Stimulated activated CD4-positive, alpha-beta T cell treated with anti-CD3 and anti-CD28 coated beads, TNF-alpha, amount 100 ng/mL, for 24 hours (primary cell): ENCODE data around the gene MTMR10.

Experiments used
- DNase-seq, 3 experiments: peaks; one replicate each; pipeline ENCODE4 v3.0.0-alpha.2; 2020; ENCODE audit warnings: low read depth in 3 of 3

Gene MTMR10

GRCh38 chr15:31013863-31014607 lies 22.6 kb upstream of the MTMR10 start:
- DNase-seq: no peak

- DNase-seq: no peak
Observed at GRCh38 chr15:31012455-31012854, 21.0 kb upstream of the MTMR10 start.

DNA sequence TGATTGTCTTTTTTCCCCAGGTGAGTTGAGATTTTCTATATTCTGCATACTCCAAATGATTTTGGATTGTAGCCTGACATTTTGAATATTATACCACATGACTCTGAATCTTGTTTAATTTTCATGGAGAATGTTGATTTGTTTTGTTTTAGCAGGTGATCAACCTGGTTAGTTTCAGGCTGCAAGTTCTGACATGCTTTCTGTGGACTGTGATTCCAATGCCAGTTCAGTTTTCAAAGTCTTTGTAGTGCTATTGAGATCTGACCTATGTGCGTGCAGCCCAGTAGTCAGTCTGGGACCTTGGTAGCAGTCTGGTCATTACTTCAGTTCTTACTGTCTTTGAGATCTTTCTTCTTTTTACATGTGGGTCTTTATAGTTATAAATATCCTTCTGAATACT lies 18.6 kb upstream of the MTMR10 start:
- DNase-seq: no peak

GRCh38 chr15:31005660-31006059 lies 14.2 kb upstream of the MTMR10 start:
- DNase-seq: no peak

DNA sequence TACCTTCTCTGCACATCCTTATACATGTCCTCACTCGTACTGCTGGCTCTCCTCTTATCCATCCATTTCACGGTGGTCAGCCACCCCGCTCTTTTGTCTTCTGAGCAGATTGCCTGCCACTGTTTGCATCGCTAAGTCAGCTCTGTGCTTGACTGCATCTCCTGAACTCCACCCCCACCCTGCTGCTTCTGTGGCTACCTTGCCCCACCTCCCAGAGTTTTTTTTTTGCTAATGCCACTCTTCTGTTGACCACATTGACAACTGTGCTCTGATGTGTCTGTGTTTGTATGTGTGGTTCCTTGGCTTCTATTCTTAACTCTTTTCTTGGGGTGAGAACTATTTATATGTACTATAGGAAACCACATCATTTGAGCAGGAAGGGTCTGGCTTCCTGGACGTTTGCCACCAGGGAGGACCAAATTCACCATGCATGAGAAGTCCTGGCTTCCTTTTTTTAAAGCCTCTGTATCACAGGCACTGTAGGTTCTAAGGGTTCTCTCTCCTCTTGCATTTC lies 12.8 kb upstream of the MTMR10 start:
- DNase-seq: no peak

DNA sequence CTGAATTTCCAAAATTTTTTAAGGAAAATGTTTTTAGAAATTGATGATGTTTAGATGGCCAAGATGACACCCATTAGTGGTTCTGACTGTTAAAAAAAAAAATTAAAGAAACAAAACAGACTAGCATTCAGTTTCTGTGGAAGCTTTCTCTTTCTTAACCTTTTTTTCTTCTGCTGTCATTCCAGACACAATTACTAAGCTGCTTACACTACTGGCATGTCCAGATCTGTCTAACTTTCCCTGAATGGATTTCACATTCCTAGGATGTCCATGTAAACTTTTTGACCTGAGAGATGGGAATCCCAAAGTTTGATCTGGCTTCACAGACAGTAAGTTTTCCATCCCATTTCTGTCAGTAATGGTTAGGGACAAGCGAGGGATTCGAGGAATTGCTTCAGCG lies 10.3 kb upstream of the MTMR10 start:
- DNase-seq: no peak

DNA sequence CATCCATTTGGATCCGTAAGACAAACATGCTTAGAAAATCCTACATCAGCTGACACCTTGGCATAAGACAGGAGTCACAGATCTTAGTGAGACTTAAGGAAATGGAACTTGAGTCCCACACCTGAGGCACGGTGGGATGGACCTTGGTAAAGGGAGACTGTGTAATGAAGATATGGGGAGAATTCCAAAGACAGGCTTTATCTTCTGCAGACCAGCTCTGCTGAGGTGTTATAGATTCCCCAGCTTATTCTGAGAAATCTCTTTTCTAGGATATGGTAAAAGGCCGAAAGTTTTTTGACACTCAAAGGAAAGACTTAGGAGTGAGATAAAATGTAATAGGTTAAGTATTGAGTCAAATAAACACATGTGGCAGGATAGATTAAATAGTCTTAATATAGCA lies 8.3 kb upstream of the MTMR10 start:
- DNase-seq: no peak

DNA sequence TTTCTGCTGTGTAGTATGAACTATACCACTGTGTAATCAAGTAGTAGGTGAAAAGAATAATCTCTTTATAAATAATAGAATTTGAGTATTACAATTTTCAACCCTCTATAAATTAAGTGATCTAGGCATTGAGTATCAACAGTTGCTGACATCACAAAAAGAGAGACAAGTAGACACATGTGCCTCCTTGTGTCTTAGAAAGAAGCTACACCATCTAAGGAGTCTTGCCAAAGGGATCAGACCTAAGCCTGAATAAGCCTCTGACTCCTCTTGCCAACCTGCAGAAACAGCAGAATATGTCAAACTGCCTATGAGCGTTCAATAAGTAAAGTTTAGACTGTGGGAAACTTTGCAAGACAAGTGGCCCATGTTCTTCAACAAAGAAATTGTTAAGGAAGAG lies 5.8 kb upstream of the MTMR10 start:
- DNase-seq: no peak

DNA sequence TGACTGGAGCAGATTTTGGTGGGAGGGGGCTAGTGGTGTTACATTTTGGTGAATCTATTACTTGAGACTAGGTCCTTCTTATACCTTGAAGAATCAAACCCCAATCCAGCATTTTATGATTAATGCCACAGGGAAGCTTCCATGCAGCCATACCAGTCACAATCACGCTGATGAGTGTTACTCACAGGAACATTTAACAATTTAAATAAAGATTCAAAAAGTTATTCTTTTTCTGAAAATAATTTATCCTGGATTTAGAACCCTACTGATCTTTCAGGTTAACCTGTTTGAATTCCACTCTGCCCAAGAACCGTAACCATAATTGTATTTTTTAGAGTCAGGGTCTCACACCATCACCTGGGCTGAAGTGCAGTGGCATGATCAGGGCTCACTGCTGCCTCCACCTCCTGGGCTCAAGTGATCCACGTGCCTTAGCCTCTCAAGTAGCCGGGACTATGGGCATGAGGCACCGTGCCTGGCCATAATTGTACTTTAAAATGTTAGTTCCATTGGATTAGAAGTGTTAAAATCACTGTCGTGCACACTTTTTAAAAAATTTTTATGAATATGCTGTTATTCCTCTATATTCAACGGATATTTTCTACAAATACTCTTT lies 929 bp upstream of the MTMR10 start:
- DNase-seq: no peak

DNA sequence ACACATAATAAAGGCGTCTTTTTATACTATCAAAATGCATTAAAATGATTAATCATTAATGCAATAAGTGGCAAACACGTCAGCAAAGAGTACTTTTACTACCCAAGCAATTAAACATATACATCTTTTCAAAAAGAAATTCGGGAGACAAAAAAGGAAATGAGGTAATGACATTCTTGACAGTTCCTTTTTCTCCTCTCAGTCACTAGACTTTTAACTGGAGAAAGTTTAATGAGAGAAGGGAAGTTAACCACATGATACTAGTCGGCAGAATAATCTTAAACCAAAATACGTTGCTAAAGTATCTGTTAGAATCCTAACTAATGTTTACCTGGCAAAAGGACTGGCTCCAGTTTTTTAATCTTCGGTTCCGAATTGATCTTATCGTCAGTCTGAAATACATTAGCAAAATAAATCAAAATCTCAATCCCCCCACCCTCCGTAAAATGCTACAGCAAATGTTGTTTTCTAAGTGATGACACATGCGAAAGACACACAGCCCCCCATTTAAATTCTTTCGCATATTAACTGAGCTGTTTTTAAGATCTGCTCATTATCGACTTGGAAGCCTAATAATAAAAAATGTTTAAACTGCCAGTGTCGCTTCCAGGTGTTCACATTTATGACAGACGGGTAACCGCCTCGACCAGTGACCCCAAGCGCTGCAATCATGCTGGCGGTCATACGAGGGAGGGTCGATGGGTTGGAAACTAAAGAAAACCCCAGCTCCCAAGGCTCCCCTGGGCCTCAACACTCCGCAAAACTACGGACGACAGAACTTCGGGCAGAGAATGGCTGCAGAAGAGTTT lies 778 bp downstream of the MTMR10 start:
- no peak for DNase-seq

DNA sequence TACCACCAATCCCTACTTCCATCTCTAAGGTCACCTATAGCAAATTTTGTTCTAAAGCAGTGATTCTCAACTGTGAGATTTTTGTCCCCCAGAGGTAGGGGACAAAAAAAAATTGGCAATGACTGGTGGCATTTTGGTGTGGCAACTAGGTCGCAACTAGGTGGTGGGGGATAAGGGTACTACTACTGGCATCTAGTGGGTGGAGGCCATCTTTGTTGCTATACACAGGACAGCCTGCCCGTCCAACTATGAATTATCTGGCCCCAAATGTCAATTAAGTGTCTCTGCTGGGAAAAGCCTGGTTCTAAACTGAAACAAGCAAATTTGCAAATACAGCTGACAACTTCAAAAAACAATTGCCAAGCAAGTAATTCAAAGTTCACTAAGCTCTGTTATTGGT lies 1.4 kb downstream of the MTMR10 start:
- DNase-seq: no peak

GRCh38 chr15:30985081-30985531 lies 6.3 kb downstream of the MTMR10 start:
- no peak for DNase-seq

- no peak for DNase-seq
Observed at GRCh38 chr15:30984542-30984941, 6.9 kb downstream of the MTMR10 start.

DNA sequence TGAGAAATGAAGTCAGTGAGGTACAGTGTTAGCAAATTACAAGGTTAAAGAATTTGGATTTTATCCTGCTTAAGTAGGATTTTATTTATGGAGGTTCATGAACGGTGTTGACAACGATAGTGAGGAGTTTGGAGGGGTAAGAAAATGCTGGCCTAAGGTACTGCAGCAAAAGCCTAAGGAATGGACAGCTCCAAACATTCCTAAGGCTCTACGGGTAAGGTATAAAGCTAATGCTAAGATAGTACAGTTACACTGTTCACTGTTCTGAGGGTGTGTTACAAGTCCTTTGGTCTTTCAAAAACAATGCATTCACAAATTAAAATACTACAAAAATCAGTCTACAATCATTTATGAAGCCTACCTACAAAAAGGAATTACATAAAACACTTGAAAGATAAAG lies 7.3 kb downstream of the MTMR10 start:
- DNase-seq: no peak

DNA sequence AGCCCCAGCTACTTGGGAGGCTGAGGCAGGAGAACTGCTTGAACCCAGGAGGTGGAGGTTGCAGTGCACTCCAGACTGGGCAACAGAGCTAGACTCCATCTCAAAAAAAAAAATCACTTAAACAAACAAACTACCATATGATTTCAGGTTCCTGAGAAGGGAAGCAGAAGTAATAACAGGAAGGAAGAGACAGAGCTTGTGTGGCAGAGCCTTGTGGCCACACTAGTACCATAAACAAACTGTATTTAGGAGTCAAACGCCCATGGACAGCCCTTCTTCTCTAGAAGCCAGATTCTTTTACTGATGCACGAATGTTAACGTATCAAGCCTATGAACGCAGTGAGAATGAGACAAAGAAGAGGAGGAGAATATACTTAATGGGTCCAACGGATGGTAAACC lies 12.0 kb downstream of the MTMR10 start:
- no peak for DNase-seq

DNA sequence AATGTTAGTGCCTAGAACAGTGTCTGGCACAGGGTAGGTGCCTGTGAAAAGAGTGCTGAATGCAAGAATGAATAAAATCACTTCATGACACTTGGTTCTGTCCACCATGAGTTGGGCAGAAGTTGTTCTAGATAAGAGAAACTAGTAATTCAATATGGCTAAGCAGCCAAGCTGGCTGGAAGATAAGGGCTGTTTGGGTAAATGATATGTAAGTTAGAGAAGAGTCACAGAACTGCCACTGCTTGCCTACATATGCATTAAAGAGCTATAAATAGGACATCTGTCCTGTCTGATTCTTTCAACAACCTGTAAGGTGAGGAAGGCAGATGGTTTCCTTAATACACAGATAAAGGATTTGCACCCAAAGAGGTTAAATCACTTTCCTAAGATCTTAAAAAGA lies 13.1 kb downstream of the MTMR10 start:
- no peak for DNase-seq

GRCh38 chr15:30974112-30974511 lies 17.3 kb downstream of the MTMR10 start:
- no peak for DNase-seq

- DNase-seq: no peak
Observed at GRCh38 chr15:30973379-30973778, 18.0 kb downstream of the MTMR10 start.

DNA sequence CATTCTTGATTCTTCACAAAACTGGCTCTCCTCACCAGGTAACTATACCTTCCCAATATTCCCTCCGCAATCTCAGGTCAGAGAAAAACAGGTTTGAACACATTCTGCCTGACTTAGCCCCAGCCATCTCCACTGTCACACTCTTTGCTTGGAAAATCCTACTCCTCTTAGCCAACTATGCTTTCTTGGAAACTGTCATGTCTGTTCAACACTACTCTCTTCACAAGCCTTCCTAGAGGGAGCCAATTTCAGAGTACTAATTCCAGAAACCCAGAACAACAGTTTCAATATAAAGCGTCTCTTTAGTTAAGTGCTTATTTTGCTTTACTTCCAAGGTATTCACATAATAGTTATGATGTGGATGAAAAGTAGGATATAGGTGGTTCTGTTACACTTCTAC lies 21.7 kb downstream of the MTMR10 start:
- DNase-seq: no peak

- no peak for DNase-seq
Observed at GRCh38 chr15:30963681-30964080, 27.7 kb downstream of the MTMR10 start.

- no peak for DNase-seq
Observed at GRCh38 chr15:30962659-30963058, 28.8 kb downstream of the MTMR10 start.

DNA sequence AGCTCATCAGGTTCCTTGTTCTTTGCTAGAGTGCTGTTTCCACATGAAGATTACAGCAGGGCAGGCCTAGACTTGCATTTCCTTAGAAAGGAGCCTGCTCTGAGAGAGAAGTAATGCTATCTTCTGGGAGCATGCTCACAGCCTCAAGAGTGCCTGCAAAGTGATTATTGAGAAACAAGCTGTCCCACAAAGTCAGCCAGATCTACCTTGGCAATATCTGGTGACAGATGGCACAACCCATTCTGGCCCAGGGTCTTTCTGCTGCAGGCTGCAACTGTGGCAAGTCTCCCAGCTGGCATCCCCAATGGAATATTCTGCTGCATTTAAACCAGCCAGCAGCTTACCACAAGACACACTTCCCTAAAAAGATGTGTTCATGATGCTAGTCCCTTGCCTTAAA lies 29.3 kb downstream of the MTMR10 start:
- no peak for DNase-seq

DNA sequence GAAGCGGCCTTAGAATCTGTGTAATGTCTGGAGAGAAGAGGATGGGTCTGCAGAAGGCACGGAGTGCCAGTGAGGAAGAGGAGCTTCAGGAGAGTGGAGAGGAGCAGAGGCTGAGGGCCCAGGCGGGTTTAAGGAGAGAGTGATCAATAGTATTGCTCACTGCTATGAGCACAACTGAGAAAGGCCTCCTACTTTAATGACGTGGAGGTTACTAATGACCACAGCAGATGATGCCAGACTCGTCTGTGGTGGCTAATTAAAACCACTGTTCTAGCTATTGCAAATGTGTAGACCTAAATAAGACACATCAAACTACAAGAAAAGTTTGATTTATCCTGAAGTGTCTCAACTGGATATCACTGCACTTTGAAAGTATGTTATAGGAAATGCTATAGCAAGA lies 33.2 kb downstream of the MTMR10 start:
- DNase-seq: no peak
